ENCODE data around the gene FLT3LG.

Gene FLT3LG

DNA sequence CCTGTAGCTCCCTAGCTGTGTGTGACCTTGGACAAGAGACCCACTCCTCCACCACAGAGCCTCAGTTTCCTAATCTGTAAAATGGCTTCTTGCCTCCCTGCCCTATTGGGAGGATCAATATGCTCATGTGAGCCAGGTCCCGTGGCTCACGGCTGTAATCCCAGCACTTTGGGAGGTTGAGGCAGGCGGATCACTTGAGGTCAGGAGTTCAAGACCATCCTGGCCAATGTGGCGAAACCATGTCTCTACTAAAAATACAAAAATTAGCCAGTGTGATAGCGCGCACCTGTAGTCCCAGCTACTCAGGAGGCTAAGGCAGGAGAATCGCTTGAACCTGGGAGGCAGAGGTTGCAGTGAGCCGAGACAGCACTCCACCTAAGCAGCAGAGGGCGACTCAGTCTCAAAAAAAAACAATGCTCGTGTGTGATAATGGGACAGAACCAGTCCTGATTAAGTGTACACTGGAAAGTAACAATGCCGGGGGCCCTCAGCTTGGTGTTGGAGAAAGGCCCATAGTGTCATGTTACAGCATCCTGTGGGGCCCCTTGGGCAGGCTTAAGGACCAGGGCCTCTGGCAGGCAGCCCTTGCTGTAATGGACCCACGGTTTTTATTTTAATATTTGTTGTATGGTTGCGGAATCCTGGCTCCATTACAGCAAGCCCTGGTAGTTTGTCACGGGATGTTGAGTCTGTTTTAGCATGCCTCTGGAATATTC lies 29.0 kb downstream of the FLT3LG start:
- Histone ChIP-seq H3K27me3 (ENCODE audit: control insufficient read depth, insufficient read depth, low read length) (no peaks in the 10 kb centered on the region), H3K4me3 (ENCODE audit: low read depth, low read length) (no peak overlapping the region), H3K9ac (ENCODE audit: low read depth, low read length) (no peak overlapping the region), H3K4me1 (ENCODE audit: control insufficient read depth, insufficient read depth, low read length) (peaks cover 19% of the 10 kb centered on the region), H3K27ac (ENCODE audit: low read depth, low read length) (no peak overlapping the region), H3K36me3 (ENCODE audit: control insufficient read depth, insufficient read depth, low read length) (peaks cover 22% of the 10 kb centered on the region), H3K9me3 (ENCODE audit: control insufficient read depth, insufficient read depth, low read length) (no peaks in the 10 kb centered on the region)

DNA sequence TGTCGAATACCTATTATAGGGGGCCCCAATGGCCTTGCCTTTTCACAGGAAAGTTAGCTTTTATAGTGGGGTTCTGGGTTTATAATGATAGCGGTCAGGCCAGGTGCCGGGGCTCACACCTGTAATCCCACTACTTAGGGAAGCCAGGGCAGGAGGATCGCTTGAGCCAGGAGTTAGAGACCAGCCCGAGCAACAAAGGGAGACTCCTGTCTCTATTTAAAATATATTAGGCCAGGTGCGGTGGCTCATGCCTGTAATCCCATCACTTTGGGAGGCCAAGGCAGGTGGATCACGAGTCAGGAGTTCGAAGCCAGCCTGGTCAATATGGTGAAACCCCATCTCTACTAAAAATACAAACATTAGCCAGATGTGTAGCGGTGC lies 29.6 kb downstream of the FLT3LG start:
- Histone ChIP-seq H3K36me3 (ENCODE audit: control insufficient read depth, insufficient read depth, low read length) (peaks cover 16% of the 10 kb centered on the region), H3K9ac (ENCODE audit: low read depth, low read length) (no peak overlapping the region), H3K4me1 (ENCODE audit: control insufficient read depth, insufficient read depth, low read length) (peaks cover 15% of the 10 kb centered on the region), H3K9me3 (ENCODE audit: control insufficient read depth, insufficient read depth, low read length) (no peaks in the 10 kb centered on the region), H3K27me3 (ENCODE audit: control insufficient read depth, insufficient read depth, low read length) (no peaks in the 10 kb centered on the region), H3K4me3 (ENCODE audit: low read depth, low read length) (no peak overlapping the region), H3K27ac (ENCODE audit: low read depth, low read length) (no peak overlapping the region)

DNA sequence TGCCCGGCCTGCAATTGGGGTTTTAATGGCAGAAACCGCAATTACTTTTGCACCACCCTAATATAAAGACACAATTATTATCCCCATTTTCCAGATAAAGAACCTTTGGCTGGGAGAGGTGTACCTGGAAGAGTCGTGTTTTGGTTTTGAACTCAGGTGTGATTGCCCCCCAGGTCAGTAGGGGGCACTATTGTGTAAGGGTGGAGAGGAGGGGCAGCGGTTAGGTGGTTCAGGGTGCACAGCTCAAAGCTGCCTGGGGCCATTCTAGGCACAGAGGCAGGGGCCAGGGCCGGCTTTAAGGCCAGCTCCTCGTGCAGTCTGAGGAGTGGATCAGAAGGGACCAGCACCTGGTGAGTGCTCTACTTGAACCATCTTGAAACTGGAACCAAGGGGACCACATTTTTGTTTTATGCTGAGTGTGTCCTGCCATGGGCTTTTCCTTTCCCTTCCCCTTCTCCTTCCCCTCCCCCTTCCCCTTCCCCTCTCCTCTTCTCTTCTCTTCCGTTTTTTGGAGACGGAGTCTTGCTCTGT lies 32.6 kb downstream of the FLT3LG start:
- Histone ChIP-seq H3K36me3 (ENCODE audit: control insufficient read depth, insufficient read depth, low read length) (no peaks in the 10 kb centered on the region), H3K9me3 (ENCODE audit: control insufficient read depth, insufficient read depth, low read length) (no peaks in the 10 kb centered on the region), H3K4me1 (ENCODE audit: control insufficient read depth, insufficient read depth, low read length) (peaks cover 7% of the 10 kb centered on the region; the same call in 1 of the 2 replicates), H3K4me3 (ENCODE audit: low read depth, low read length) (no peak overlapping the region; the same call in 1 of the 2 replicates), H3K9ac (ENCODE audit: low read depth, low read length) (no peak overlapping the region), H3K27me3 (ENCODE audit: control insufficient read depth, insufficient read depth, low read length) (no peaks in the 10 kb centered on the region), H3K27ac (ENCODE audit: low read depth, low read length) (no peak overlapping the region)

DNA sequence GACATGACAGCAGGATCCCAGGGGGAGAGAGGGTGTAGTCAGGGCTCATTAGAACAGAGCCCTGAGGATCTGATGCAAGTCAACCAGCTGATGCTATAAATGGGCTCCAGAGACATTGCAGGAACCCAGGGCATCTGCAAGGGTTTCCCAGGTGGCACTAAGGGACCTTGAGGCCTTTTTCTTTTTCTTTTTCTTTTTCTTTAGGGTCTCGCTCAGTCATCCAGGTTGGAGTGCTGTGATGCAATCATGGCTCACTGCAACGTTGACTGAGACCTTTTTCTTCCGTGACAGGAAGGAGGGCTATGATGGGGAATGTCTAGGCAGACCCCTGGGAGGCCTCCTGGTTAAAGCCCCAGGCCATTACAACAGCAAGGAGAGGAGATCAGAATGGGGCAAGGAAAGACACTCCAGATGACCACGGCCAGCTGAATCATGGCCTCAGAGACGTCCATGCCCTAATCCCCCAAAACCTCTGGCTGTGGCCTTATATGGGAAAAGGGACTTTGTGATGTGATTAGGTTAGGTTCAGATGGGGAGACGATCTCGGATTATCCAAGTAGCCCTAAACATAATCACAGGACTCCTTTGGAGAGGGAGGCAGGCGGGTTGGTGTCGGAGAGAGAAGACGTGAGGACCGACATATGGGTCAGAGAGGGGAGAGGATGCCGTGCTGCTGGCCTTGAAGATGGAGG lies 33.9 kb downstream of the FLT3LG start:
- no peak overlapping the region for H3K27ac ChIP-seq (ENCODE audit: low read depth, low read length)
- peaks cover 12% of the 10 kb centered on the region for H3K4me1 ChIP-seq (ENCODE audit: control insufficient read depth, insufficient read depth, low read length)
- H3K9me3 ChIP-seq (ENCODE audit: control insufficient read depth, insufficient read depth, low read length) = no peaks in the 10 kb centered on the region
- H3K9ac ChIP-seq (ENCODE audit: low read depth, low read length) = no peak overlapping the region
- H3K36me3 ChIP-seq (ENCODE audit: control insufficient read depth, insufficient read depth, low read length) = no peaks in the 10 kb centered on the region
- H3K4me3 ChIP-seq (ENCODE audit: low read depth, low read length) = no peak overlapping the region
- no peaks in the 10 kb centered on the region for H3K27me3 ChIP-seq (ENCODE audit: control insufficient read depth, insufficient read depth, low read length)

DNA sequence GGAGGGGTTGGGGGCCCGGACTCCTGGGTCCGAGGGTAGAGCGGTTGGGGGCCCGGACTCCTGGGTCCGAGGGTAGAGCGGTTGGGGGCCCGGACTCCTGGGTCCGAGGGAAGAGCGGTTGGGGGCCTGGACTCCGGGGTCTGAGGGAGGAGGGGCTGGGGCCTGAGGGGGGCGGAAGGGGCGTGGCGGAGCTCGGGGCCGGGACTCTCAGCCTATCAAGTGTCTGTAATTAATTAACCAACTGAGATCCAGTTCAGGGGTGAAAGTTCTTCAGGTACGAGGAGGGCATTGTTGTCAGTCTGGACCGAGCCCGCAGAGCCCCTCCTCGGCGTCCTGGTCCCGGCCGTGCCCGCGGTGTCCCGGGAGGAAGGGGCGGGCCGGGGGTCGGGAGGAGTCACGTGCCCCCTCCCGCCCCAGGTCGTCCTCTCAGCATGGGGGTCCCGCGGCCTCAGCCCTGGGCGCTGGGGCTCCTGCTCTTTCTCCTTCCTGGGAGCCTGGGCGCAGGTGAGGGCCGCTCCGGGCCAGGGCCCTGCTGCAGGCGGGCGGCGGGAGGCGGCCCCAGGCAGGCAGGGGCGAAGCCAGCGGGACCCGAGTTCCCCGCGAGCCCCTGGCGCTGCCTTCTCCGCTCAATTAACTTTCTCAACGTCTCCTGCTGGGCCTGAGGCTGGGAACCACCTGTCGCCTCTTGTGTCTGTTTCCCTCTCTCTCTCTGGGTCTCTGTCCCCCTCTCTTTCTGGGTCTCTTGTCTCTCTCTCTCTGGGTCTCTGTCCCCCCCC lies 39.1 kb downstream of the FLT3LG start:
- peaks cover 16% of the 10 kb centered on the region for H3K36me3 ChIP-seq (ENCODE audit: control insufficient read depth, insufficient read depth, low read length)
- H3K27ac ChIP-seq (ENCODE audit: low read depth, low read length) = peak overlapping the region; percentile 81
- H3K4me1 ChIP-seq (ENCODE audit: control insufficient read depth, insufficient read depth, low read length) = peaks cover 16% of the 10 kb centered on the region
- peak overlapping the region; percentile 83 for H3K4me3 ChIP-seq (ENCODE audit: low read depth, low read length)
- no peaks in the 10 kb centered on the region for H3K9me3 ChIP-seq (ENCODE audit: control insufficient read depth, insufficient read depth, low read length)
- H3K9ac ChIP-seq (ENCODE audit: low read depth, low read length) = peak overlapping the region; percentile 58; the same call in 1 of the 2 replicates
- no peaks in the 10 kb centered on the region for H3K27me3 ChIP-seq (ENCODE audit: control insufficient read depth, insufficient read depth, low read length)

DNA sequence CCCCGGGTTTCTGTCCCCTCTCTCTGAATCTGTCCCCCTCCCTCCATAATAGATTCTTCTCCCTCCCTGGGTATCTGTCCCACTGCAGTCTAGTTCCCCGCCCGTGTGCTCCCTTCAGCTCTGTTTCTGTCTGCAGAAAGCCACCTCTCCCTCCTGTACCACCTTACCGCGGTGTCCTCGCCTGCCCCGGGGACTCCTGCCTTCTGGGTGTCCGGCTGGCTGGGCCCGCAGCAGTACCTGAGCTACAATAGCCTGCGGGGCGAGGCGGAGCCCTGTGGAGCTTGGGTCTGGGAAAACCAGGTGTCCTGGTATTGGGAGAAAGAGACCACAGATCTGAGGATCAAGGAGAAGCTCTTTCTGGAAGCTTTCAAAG lies 39.7 kb downstream of the FLT3LG start:
- Histone ChIP-seq H3K27me3 (ENCODE audit: control insufficient read depth, insufficient read depth, low read length) (no peaks in the 10 kb centered on the region), H3K36me3 (ENCODE audit: control insufficient read depth, insufficient read depth, low read length) (peaks cover 16% of the 10 kb centered on the region), H3K9me3 (ENCODE audit: control insufficient read depth, insufficient read depth, low read length) (no peaks in the 10 kb centered on the region), H3K4me1 (ENCODE audit: control insufficient read depth, insufficient read depth, low read length) (peaks cover 16% of the 10 kb centered on the region), H3K27ac (ENCODE audit: low read depth, low read length) (peak overlapping the region; percentile 81), H3K9ac (ENCODE audit: low read depth, low read length) (no peak overlapping the region), H3K4me3 (ENCODE audit: low read depth, low read length) (peak overlapping the region; percentile 83)

DNA sequence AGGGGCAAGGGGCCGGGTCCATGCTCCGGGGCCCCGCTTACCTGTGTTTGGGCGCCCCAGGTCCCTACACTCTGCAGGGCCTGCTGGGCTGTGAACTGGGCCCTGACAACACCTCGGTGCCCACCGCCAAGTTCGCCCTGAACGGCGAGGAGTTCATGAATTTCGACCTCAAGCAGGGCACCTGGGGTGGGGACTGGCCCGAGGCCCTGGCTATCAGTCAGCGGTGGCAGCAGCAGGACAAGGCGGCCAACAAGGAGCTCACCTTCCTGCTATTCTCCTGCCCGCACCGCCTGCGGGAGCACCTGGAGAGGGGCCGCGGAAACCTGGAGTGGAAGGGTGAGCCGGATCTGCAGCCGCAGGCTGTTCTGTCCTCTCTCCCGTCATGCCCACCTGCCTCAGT lies 40.1 kb downstream of the FLT3LG start:
- H3K9me3 ChIP-seq (ENCODE audit: control insufficient read depth, insufficient read depth, low read length) = no peaks in the 10 kb centered on the region
- H3K27ac ChIP-seq (ENCODE audit: low read depth, low read length) = no peak overlapping the region
- H3K27me3 ChIP-seq (ENCODE audit: control insufficient read depth, insufficient read depth, low read length) = no peaks in the 10 kb centered on the region
- peaks cover 16% of the 10 kb centered on the region for H3K36me3 ChIP-seq (ENCODE audit: control insufficient read depth, insufficient read depth, low read length)
- H3K4me1 ChIP-seq (ENCODE audit: control insufficient read depth, insufficient read depth, low read length) = peaks cover 16% of the 10 kb centered on the region
- H3K4me3 ChIP-seq (ENCODE audit: low read depth, low read length) = peak overlapping the region; percentile 83
- no peak overlapping the region for H3K9ac ChIP-seq (ENCODE audit: low read depth, low read length)

DNA sequence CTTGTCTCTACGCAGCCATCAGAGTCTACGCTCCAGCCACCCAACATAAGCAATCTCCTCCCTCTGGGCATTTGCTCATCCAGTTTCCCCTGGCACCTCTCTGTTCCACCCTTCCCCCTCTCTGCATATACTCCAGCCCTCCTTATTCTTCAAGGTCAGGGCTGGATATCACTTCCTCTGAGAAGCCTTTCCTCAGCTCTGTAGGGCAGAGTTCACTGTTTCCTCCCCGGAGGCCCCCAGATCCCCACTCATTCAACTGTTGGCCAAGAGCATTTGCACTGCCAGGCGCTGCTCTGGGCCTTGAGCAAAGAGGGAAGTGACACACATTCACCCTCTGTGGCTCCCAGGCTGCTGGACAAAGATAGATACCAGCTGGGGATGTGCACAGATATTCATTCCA lies 41.8 kb downstream of the FLT3LG start:
- Histone ChIP-seq H3K27ac (ENCODE audit: low read depth, low read length) (no peak overlapping the region), H3K4me3 (ENCODE audit: low read depth, low read length) (no peak overlapping the region), H3K27me3 (ENCODE audit: control insufficient read depth, insufficient read depth, low read length) (no peaks in the 10 kb centered on the region), H3K9me3 (ENCODE audit: control insufficient read depth, insufficient read depth, low read length) (no peaks in the 10 kb centered on the region), H3K36me3 (ENCODE audit: control insufficient read depth, insufficient read depth, low read length) (peaks cover 22% of the 10 kb centered on the region), H3K9ac (ENCODE audit: low read depth, low read length) (no peak overlapping the region), H3K4me1 (ENCODE audit: control insufficient read depth, insufficient read depth, low read length) (peaks cover 16% of the 10 kb centered on the region)

DNA sequence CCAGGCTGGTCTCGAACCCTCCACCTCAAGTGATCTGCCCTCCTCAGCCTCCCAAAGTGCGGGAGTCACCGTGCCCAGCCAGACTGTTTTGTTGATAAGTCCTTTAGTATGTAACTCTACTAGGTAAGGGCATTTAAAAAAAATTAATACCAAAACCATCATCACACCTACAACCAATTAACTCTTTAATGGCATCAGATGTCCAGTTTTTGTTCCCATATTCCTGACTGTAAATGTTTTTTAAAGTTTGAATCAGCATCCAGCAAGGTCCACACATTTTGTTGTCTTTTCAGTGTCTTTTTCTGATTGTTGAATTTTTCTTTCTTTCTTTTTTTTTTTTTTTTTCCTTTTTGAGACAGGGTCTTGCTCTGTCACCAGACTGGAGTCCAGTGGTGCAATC lies 44.0 kb downstream of the FLT3LG start:
- Histone ChIP-seq H3K9ac (ENCODE audit: low read depth, low read length) (no peak overlapping the region), H3K36me3 (ENCODE audit: control insufficient read depth, insufficient read depth, low read length) (peaks cover 29% of the 10 kb centered on the region), H3K27ac (ENCODE audit: low read depth, low read length) (no peak overlapping the region), H3K27me3 (ENCODE audit: control insufficient read depth, insufficient read depth, low read length) (no peaks in the 10 kb centered on the region), H3K4me3 (ENCODE audit: low read depth, low read length) (no peak overlapping the region), H3K4me1 (ENCODE audit: control insufficient read depth, insufficient read depth, low read length) (peaks cover 7% of the 10 kb centered on the region; the same call in 1 of the 2 replicates), H3K9me3 (ENCODE audit: control insufficient read depth, insufficient read depth, low read length) (no peaks in the 10 kb centered on the region)

DNA sequence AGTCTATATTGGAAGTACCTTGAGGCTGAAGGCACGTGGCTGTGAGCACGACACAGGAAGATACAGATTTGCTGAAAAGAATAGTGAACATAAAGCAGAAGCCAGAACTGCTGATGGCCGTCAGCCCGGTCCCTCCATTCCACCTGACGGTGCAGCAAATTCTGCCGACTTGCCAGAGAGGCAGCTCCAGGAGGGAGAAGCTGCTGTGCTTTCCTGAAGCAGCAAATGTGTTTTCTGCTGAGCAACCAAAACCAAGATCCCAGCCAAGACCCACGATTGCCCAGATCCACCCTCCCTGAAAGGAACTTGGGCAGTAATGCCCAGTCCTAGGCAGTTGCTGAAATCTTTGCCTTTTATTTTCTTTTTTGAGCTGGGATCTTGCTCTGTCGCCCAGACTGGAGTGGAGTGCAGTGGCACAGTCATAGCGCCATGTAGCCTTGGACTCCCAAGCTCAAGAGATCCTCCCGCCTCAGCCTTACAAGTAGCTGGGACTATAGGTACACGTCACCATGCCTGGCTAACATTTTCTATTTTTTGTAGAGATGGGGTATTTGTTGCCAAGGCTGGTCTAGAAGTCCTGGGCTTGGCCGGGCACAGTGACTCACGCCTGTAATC lies 46.8 kb downstream of the FLT3LG start:
- Histone ChIP-seq H3K27ac (ENCODE audit: low read depth, low read length) (no peak overlapping the region), H3K4me3 (ENCODE audit: low read depth, low read length) (no peak overlapping the region), H3K27me3 (ENCODE audit: control insufficient read depth, insufficient read depth, low read length) (no peaks in the 10 kb centered on the region), H3K36me3 (ENCODE audit: control insufficient read depth, insufficient read depth, low read length) (peaks cover 32% of the 10 kb centered on the region), H3K9me3 (ENCODE audit: control insufficient read depth, insufficient read depth, low read length) (no peaks in the 10 kb centered on the region), H3K4me1 (ENCODE audit: control insufficient read depth, insufficient read depth, low read length) (no peaks in the 10 kb centered on the region), H3K9ac (ENCODE audit: low read depth, low read length) (no peak overlapping the region)
